Measurements from ENCODE around the gene PEAK1.

- TF ChIP-seq CTCF (IDR thresholded peaks at IDR 0.05; ENCODE audit: insufficient read depth, low read length, poor library complexity, severe bottlenecking) (no peak), EZH2phosphoT487 (conservative IDR thresholded peaks at IDR 0.05; ENCODE audit: low read length) (no peak)
Observed at GRCh38 chr15:77097248-77097721, 322.6 kb downstream of the PEAK1 start.

Data from SU-DHL-6 (cell line).